Activated T-cell treated with anti-CD3 and anti-CD28 coated beads for 1 hour (primary cell): ENCODE results near the gene TESK2.
"Not testable (repeated sequence)": the region's sequence is repeated elsewhere in the genome, so short reads cannot be mapped to it uniquely, and the experiment has no call there.

Experiments
- DNase-seq: peaks from one replicate; pipeline ENCODE4 v3.0.0-alpha.2; 2020; ENCODE audit warnings: low read depth

Gene TESK2

DNA sequence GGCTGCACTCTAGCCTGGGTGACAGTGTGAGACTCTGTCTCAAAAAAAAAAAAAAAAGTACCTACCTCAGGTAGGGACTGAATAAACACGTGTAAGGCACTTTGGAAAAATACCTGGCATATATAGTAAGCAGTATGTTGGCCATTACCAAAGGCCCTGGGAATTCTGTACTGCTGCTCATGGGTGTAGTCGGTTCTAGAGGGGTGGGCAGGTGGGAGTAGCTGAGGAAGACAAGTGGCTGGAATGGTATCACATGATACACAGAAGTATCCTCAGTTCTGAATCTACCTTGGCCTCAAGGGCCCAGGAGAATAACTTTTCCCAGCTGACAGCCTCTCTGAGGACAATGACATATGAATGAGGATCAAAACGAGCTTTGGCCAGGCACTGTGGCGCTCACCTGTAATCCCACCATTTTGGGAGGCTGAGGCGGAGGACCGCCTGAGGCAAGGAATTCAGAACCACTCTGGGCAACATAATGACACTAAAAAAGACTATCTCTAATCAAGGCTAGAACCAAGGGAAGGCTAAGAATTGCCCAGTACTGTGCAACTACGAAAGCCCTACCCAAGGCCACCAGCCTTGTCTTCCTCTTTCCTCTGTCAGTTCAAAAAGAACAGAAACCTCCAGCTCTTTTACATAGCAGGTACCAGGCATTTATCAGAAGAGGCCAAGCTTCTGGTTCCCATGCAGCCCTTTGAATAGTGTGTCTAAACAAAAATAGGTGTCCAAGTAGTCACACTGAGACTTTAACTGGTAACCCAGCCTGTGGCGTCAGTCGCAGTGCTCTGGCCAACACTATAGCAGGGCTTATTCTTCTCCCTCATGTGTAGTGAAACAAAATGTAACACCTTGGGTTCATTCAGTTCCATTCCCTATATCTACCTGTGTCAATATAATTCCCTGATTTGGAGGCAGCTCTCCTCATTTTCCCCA lies 19.3 kb upstream of the TESK2 start:
- no peak for DNase-seq

- DNase-seq: no peak
Measured at GRCh38 chr1:45508295-45509151, 17.6 kb upstream of the TESK2 start.

DNA sequence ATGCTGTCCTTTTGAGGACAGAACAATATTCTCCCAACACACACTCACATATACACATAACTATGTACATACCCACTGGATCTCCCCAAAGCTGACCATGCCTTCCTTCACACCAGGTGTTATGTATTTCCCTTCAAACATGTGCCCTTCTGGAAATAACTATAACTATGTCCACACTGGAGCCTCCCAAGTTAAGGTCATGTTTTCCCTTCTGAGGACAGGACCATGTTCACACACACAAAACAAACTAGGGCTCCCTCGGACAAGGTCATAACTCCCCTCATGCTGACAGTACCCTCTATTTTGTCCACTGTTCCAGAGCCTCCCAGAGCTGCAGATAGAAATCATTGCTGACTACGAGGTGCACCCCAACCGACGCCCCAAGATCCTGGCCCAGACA lies 16.9 kb upstream of the TESK2 start:
- DNase-seq: no peak

- no peak for DNase-seq
Measured at GRCh38 chr1:45507195-45507594, 16.2 kb upstream of the TESK2 start.

DNA sequence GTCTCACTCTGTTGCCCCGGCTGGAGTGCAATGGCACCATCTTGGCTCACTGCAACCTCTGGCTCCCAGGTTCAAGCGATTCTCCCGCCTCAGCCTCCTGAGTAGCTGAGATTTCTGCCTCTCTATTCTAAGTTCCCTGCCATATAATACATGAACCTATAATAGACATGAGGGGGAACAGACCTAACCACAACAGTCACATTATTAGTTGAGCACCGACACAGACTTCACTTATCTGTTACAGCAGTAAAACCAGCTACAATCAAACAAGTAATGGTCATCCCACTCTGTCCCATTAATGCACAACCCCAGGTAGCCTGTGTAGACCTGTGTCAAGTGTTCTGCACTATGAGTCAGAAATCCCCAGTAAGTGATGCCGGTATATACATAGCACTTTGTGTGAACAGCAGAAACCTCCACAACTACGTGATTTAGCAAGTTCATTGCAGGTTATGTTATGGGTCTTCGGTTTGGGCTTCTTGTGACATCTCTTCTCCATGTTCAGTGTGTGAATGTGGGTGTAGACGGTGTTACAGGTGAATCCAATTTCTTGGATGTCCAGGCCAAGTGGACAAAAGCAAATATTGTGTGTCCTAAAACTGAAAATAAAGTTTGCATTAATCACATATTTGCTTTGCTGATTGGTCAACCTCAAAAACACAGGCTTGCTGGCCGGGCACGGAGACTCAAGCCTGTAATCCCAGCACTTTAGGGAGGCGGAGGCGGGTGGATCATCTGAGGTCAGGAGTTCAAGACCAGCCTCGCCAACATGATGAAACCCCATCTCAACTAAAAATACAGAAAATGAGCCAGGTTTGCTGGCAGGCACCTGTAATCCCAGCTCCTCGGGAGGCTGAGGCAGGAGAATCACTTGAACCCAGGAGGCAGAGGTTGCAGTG lies 12.7 kb upstream of the TESK2 start:
- no peak for DNase-seq

GRCh38 chr1:45501505-45501859 lies 10.5 kb upstream of the TESK2 start:
- DNase-seq: no peak

DNA sequence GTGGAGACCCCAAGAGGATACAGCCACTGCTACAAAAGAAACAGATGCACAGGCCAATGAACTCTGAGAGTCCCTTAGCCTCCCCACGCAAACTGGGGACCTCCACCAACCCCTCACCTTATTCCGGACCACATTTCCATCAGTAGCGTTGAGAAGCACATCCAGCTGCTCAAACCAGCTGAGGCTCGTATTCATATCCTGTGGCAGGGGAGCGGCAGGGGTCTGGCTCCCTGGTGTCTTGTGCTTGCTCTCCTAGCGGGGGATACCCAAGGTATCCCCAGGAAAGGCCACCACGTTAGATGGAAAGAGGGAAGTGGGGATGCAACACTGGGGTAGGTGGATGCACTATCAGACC lies 8.4 kb upstream of the TESK2 start:
- no peak for DNase-seq

- DNase-seq: no peak
Measured at GRCh38 chr1:45498279-45498678, 7.3 kb upstream of the TESK2 start.

DNA sequence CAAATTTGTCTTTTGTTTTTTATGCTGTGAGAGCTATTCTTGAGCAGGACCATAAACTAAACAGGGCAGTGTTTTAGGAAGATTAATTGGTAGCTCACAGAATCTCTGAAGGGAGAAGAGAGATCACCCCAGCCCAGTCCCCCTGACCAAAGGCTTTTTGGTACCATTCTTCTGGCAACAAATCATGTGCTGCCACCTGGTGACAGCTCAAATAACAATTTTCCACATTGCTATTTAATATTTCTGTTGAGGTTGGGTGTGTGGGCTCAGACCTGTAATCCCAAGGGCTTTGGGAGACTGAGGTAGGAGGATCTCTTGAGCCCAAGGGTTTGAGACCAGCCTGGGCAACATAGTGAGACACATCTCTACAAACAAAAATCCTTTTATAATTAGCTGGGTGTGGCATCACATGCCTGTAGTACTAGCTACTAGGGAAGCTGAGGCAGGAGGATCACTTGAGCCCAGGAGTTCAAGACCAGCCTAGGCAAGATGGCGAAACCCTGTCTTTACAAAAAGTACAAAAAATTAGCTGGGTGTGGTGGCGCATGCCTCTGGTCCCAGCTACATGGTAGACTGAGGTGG lies 2.2 kb upstream of the TESK2 start:
- DNase-seq: peak; percentile 44

- DNase-seq: no peak
Measured at GRCh38 chr1:45492691-45493090, 1.7 kb upstream of the TESK2 start.

DNA sequence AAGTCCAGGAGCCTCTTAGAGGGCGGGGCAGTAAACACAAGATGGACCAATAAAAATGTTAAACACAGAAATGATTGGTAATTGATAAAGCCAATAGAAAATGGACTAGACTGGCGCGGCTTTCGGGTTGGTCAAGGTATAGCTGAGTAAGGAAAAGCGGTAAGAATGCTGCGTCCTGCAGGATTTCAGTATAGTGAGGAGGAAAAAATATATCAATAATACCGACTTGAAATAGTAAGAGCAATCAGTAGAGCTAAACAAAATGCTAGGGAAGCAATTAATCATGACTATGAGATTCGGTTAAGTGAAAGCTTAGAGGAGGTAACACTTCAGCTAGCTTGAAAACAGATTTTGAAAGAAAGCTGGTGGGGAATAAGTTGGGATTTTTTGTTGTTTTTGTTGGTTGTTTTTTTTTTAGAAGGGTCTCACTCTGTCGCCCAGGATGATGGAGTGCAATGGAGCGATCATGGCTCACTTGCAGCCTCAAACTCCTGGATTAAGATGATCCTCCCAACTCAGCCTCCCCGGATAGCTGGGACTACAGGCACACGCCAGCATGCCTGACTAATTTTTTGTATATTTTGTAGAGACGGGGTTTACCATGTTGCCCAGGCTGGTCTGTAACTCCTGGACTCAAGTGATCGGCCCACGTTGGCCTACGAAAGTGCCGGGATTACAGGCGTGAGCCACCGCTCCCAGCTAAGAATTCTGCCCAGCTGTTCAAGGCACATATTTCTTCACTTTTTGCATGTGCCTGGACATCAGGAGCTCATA lies 711 bp upstream of the TESK2 start:
- no peak for DNase-seq

DNA sequence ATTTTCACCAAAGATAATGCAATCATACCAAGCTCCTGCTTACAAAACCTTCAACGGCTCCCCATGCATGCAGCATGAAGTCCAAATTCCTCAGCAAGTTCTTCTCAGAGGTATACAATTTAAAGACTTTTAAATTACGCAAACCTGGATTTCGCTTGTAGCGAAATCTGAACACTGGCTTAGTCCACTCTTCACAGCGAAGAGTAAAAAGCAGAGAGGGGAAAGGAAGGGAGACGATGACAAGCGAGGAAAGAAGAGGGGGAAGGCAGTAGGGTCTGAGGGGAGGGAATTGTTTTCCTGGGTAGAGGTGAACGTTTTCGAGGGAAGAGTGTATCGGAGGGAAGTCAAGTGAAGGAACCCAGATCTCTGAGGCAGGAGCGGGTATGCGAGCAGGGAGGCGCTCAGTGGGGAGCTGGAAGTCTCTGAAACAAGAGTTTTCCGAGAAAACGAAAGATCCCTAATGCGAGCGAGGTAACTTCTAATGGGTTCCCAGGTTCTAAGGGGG lies 790 bp downstream of the TESK2 start:
- DNase-seq: no peak

DNA sequence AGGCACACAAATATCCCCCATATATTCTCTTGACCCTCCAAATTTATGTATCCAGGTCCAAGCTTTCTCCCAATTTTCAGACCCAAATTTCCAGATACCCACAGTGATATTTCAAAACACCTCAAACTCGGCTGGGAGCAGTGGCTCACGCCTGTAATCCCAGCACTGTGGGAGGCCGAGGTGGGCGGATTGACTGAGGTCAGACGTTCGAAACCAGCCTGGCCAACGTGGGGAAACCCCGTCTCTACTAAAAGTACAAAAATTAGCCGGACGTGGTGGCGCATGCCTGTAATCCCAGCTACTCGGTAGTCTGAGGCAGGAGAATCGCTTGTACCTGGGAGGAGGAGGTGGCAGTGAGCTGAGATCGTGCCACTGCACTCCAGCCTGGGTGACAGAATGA lies 1.6 kb downstream of the TESK2 start:
- DNase-seq: not testable (repeated sequence)

GRCh38 chr1:45488666-45489377 lies 2.1 kb downstream of the TESK2 start:
- DNase-seq: no peak

GRCh38 chr1:45485949-45486348 lies 5.0 kb downstream of the TESK2 start:
- no peak for DNase-seq

- no peak for DNase-seq
Measured at GRCh38 chr1:45479039-45479748, 11.8 kb downstream of the TESK2 start.

GRCh38 chr1:45478121-45478814 lies 12.7 kb downstream of the TESK2 start:
- no peak for DNase-seq

GRCh38 chr1:45477646-45478045 lies 13.3 kb downstream of the TESK2 start:
- no peak for DNase-seq

GRCh38 chr1:45474194-45474593 lies 16.8 kb downstream of the TESK2 start:
- DNase-seq: not testable (repeated sequence)
